ENCODE data around the gene ANKRD34B. TPM values are rescaled to one million over a fixed set of nuclear protein-coding genes. Genes with fewer than 3 reads are reported as not detected.

The ANKRD34B gene
- total and polyA plus RNA-seq, 12 donors = 0.13 TPM; not detected in 11

GRCh38 chr5:80576383-80576782 lies 6.3 kb upstream of the ANKRD34B start:
- Histone ChIP-seq H3K9me3 (no peaks in the 10 kb centered on the region), H3K36me3 (no peaks in the 10 kb centered on the region), H3K4me3 (no peak overlapping the region), H3K27ac (no peak overlapping the region), H3K4me1 (no peaks in the 10 kb centered on the region), H3K27me3 (peaks cover 0 to 53% (median 36%) of the 10 kb centered on the region in 7 donors)
- no peak for DNase-seq
- ATAC-seq = no peak
- intact Hi-C loops (cut with DNase I) = no loop called here
- TF ChIP-seq, protein P1, sequence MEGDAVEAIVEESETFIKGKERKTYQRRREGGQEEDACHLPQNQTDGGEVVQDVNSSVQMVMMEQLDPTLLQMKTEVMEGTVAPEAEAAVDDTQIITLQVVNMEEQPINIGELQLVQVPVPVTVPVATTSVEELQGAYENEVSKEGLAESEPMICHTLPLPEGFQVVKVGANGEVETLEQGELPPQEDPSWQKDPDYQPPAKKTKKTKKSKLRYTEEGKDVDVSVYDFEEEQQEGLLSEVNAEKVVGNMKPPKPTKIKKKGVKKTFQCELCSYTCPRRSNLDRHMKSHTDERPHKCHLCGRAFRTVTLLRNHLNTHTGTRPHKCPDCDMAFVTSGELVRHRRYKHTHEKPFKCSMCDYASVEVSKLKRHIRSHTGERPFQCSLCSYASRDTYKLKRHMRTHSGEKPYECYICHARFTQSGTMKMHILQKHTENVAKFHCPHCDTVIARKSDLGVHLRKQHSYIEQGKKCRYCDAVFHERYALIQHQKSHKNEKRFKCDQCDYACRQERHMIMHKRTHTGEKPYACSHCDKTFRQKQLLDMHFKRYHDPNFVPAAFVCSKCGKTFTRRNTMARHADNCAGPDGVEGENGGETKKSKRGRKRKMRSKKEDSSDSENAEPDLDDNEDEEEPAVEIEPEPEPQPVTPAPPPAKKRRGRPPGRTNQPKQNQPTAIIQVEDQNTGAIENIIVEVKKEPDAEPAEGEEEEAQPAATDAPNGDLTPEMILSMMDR (IDR thresholded peaks at IDR 0.05) = no peak
- WGBS, 2 donors = 87 to 91% methylated on average over 5 of the region's 5 CpGs

GRCh38 chr5:80573062-80573461 lies 3.0 kb upstream of the ANKRD34B start:
- intact Hi-C loops (cut with DNase I) = no loop called here
- Histone ChIP-seq H3K4me1 (peaks cover 0 to 16% (median 13%) of the 10 kb centered on the region in 9 donors), H3K27ac (no peak overlapping the region), H3K9me3 (no peaks in the 10 kb centered on the region), H3K27me3 (peaks cover 14 to 85% (median 67%) of the 10 kb centered on the region in 7 donors), H3K36me3 (no peaks in the 10 kb centered on the region), H3K4me3 (no peak overlapping the region)
- ATAC-seq (no peak), DNase-seq (no peak)
- TF ChIP-seq, protein P1 (IDR thresholded peaks at IDR 0.05) = no peak
- 75 to 79% methylated on average over 3 of the region's 3 CpGs for WGBS, 2 donors

- DNase-seq (no peak), ATAC-seq (no peak)
- Histone ChIP-seq H3K27me3 (peaks cover 14 to 94% (median 82%) of the 10 kb centered on the region in 7 donors), H3K4me3 (peak overlapping the region in 9 of 10 donors; percentile 17 to 54 (median 31)), H3K36me3 (no peaks in the 10 kb centered on the region), H3K9me3 (no peaks in the 10 kb centered on the region), H3K27ac (no peak overlapping the region), H3K4me1 (peaks cover 0 to 16% (median 13%) of the 10 kb centered on the region in 9 donors)
- TF ChIP-seq, protein P1 (IDR thresholded peaks at IDR 0.05) = no peak
- whole genome bisulfite sequencing, 2 donors = 1 to 2% methylated on average over 86 to 89 of the region's 89 CpGs
- intact Hi-C loops (cut with DNase I) = no loop called here
These were observed 757 bp downstream of the ANKRD34B start for GRCh38 chr5:80569086-80569960.

- H3K36me3 ChIP-seq = no peaks in the 10 kb centered on the region
- peaks cover 14 to 89% (median 80%) of the 10 kb centered on the region in 7 donors for H3K27me3 ChIP-seq
- 56 to 59% methylated on average over 6 of the region's 6 CpGs for WGBS, 2 donors
- TF ChIP-seq, protein P1 (IDR thresholded peaks at IDR 0.05) = no peak
- H3K27ac ChIP-seq = no peak overlapping the region
- H3K9me3 ChIP-seq = no peaks in the 10 kb centered on the region
- peaks cover 0 to 16% (median 13%) of the 10 kb centered on the region in 9 donors for H3K4me1 ChIP-seq
- no peak overlapping the region for H3K4me3 ChIP-seq
- DNase-seq (no peak), ATAC-seq (no peak)
- intact Hi-C loops (cut with DNase I) = no loop called here
These were observed 1.8 kb downstream of the ANKRD34B start for GRCh38 chr5:80568251-80568650.

Data from heart right ventricle (tissue), 16 donors.